Left ventricle myocardium inferior (tissue), 1 donor: Measurements from ENCODE around the gene ROCK2. TPM values are rescaled to one million over a fixed set of nuclear protein-coding genes. Genes with fewer than 3 reads are reported as not detected.
A peak's percentile ranks its signal among the peaks of the same experiment; 100 is the strongest.

Experiments
- DNase-seq: peaks from one replicate; pipeline ENCODE4 v3.0.0-alpha.2; 2020
- H3K27ac ChIP-seq: fragments of 200-600 bp; replicated peaks from 2 replicates; pipeline ENCODE4 v1.8.0; 2021
- H3K27me3 ChIP-seq: fragments of 200-600 bp; 2 replicates; pipeline ENCODE4 v1.8.0; 2021; ENCODE audit warnings: low read depth
- H3K36me3 ChIP-seq: fragments of 200-600 bp; 2 replicates; pipeline ENCODE4 v1.8.0; 2021
- H3K4me1 ChIP-seq: fragments of 200-600 bp; 2 replicates; pipeline ENCODE4 v1.8.0; 2021
- H3K4me3 ChIP-seq: fragments of 200-600 bp; 2 replicates; pipeline ENCODE4 v1.8.0; 2021; ENCODE audit warnings: mild to moderate bottlenecking, moderate library complexity
- H3K9me3 ChIP-seq: fragments of 200-600 bp; replicated peaks from 2 replicates; pipeline ENCODE4 v1.8.0; 2021
- CTCF ChIP-seq: fragments of 200-600 bp; IDR thresholded peaks from 2 replicates; pipeline ENCODE4 v1.8.0; 2021; ENCODE audit warnings: antibody characterized with exemption, mild to moderate bottlenecking, borderline replicate concordance
- intact Hi-C: fragments of 100-400 bp; cut with micrococcal nuclease; formaldehyde crosslinking; loops from one replicate; pipeline ENCODE4 v1.11.0; 2022
- total RNA-seq: library from RNA; stranded (reverse); fragmentation: NEBNext Ultra II Directional; extraction: Animal tissue kit (Norgen Biotek cat#: 25700); gene quantifications from one replicate; pipeline ENCODE4 v1.2.1, GENCODE V29; 2021
- donor health status: DM: no; HTN: yes; CAD: no; lungs with severe emphysema.

Gene ROCK2
- total RNA-seq, 1 donor from 2014 or later = 30.2 TPM

- no peak for TF ChIP-seq CTCF
- Histone ChIP-seq H3K9me3 (no peaks in the 10 kb centered on the region), H3K4me3 (no peak overlapping the region), H3K27ac (no peak overlapping the region), H3K4me1 (peaks cover 24% of the 10 kb centered on the region), H3K27me3 (no peaks in the 10 kb centered on the region), H3K36me3 (no peaks in the 10 kb centered on the region)
- intact Hi-C loops = no loop called here
- DNase-seq = no peak
Measured at GRCh38 chr2:11379558-11379957, 35.1 kb upstream of the ROCK2 start.

GRCh38 chr2:11377928-11378545 lies 33.6 kb upstream of the ROCK2 start:
- Histone ChIP-seq H3K27ac (peak overlapping the region; percentile 73), H3K27me3 (no peaks in the 10 kb centered on the region), H3K4me3 (peak overlapping the region; percentile 48), H3K4me1 (peaks cover 38% of the 10 kb centered on the region), H3K36me3 (no peaks in the 10 kb centered on the region), H3K9me3 (no peaks in the 10 kb centered on the region)
- TF ChIP-seq CTCF = no peak
- DNase-seq = no peak
- intact Hi-C loops = no loop called here

- TF ChIP-seq CTCF = no peak
- no peak overlapping the region for H3K4me3 ChIP-seq
- intact Hi-C loops = no loop called here
- H3K9me3 ChIP-seq = no peaks in the 10 kb centered on the region
- H3K27ac ChIP-seq = peak overlapping the region; percentile 84
- no peaks in the 10 kb centered on the region for H3K27me3 ChIP-seq
- DNase-seq = no peak
- no peaks in the 10 kb centered on the region for H3K36me3 ChIP-seq
- H3K4me1 ChIP-seq = peaks cover 40% of the 10 kb centered on the region
Measured at GRCh38 chr2:11376071-11376470, 31.6 kb upstream of the ROCK2 start.

- Histone ChIP-seq H3K27ac (peak overlapping the region; percentile 84), H3K36me3 (no peaks in the 10 kb centered on the region), H3K4me3 (no peak overlapping the region), H3K4me1 (peaks cover 40% of the 10 kb centered on the region), H3K27me3 (no peaks in the 10 kb centered on the region), H3K9me3 (no peaks in the 10 kb centered on the region)
- DNase-seq = no peak
- intact Hi-C loops = no loop called here
- no peak for TF ChIP-seq CTCF
Measured at GRCh38 chr2:11375689-11376027, 31.2 kb upstream of the ROCK2 start.

GRCh38 chr2:11375025-11375688 lies 30.7 kb upstream of the ROCK2 start:
- intact Hi-C loops = no loop called here
- no peaks in the 10 kb centered on the region for H3K27me3 ChIP-seq
- peak overlapping the region; percentile 32 for H3K4me3 ChIP-seq
- no peak for TF ChIP-seq CTCF
- no peak for DNase-seq
- peak overlapping the region; percentile 84 for H3K27ac ChIP-seq
- peaks cover 40% of the 10 kb centered on the region for H3K4me1 ChIP-seq
- H3K36me3 ChIP-seq = no peaks in the 10 kb centered on the region
- H3K9me3 ChIP-seq = no peaks in the 10 kb centered on the region
